ENCODE data around the gene CCDC51. TPM values are rescaled to one million over a fixed set of nuclear protein-coding genes. Genes with fewer than 3 reads are reported as not detected.

Gene CCDC51
- total and polyA plus RNA-seq, 2 donors (not counting 3 experiments of a cell fraction or from before 2014, with no cell fraction given) = 11.2 to 11.3 TPM

GRCh38 chr3:48422681-48423080, 17.2 kb downstream of the CCDC51 start:
- no peak for FAIRE-seq
- H3K4me1 ChIP-seq (ENCODE audit: control insufficient read depth, extremely low read depth, insufficient read depth, low read length) = no peaks in the 10 kb centered on the region
- CTCF ChIA-PET = interaction anchor here (1.1 to 2.9 kb wide), 5 partner anchors 11 to 22 kb away, joined by 3 to 39 read pairs (median 4); partner anchors contain the start of genes CCDC51 and TMA7
- intact Hi-C loops (cut with micrococcal nuclease) (no loop called here), dilution Hi-C loops (cut with MboI; ENCODE audit: extremely low pct_ligation_motif_present, low sequenced_read_pairs) (no loop called here)
- no peaks in the 10 kb centered on the region for H3K9me1 ChIP-seq (replicated peaks; ENCODE audit: control insufficient read depth, extremely low read depth, insufficient read depth, low read length)
- peaks cover 0 to 5% of the 10 kb centered on the region in 2 experiments for H3K36me3 ChIP-seq (ENCODE audit: control insufficient read depth in 2 of 2, extremely low read depth in 1 of 2, insufficient read depth in 2 of 2, low read length in 2 of 2)
- H3K27ac ChIP-seq (ENCODE audit: insufficient read depth, low read depth, low read length) = no peak overlapping the region
- H2AFZ ChIP-seq (ENCODE audit: low read depth, low read length) = no peak overlapping the region
- no peaks in the 10 kb centered on the region for H3K9me3 ChIP-seq (replicated peaks; ENCODE audit: control insufficient read depth, insufficient read depth, low read length)
- POLR2A ChIA-PET = no interaction called here
- DNase-seq (ENCODE audit: low read depth, low spot score) = no peak
- TF ChIP-seq POLR2A (IDR thresholded peaks at IDR 0.05; ENCODE audit: low read depth, low read length) (no peak), MAX (IDR thresholded peaks at IDR 0.05; ENCODE audit: insufficient read depth, insufficient read length) (no peak), POLR2AphosphoS5 (IDR thresholded peaks at IDR 0.05; ENCODE audit: insufficient read depth, low read depth, low read length) (no peak), MYC (IDR thresholded peaks at IDR 0.05; ENCODE audit: low read depth, low read length) (no peak), GATA2 (IDR thresholded peaks at IDR 0.05; ENCODE audit: insufficient read depth, insufficient read length, low read depth, low read length) (no peak), CTCF (IDR thresholded peaks at IDR 0.05; ENCODE audit: extremely low read depth in 1 of 2, insufficient read depth in 1 of 2, low read depth in 1 of 2, low read length in 2 of 2) (no peak), FOS (IDR thresholded peaks at IDR 0.05; ENCODE audit: borderline replicate concordance, insufficient read depth, low read length) (no peak), EZH2 (IDR thresholded peaks at IDR 0.05; ENCODE audit: borderline replicate concordance, low read depth, low read length, severe bottlenecking) (no peak), JUN (IDR thresholded peaks at IDR 0.05; ENCODE audit: borderline replicate concordance, insufficient read depth, insufficient read length, low read depth) (no peak)
- no peak overlapping the region for H3K9ac ChIP-seq (replicated peaks; ENCODE audit: extremely low read depth, insufficient read depth, low read length)
- no peaks in the 10 kb centered on the region for H4K20me1 ChIP-seq (replicated peaks; ENCODE audit: control insufficient read depth, extremely low read depth, insufficient read depth, low read length)
- no peak overlapping the region for H3K4me2 ChIP-seq (ENCODE audit: insufficient read depth, low read length)
- no peaks in the 10 kb centered on the region for H3K27me3 ChIP-seq (ENCODE audit: control insufficient read depth in 2 of 2, insufficient read depth in 2 of 2, low read length in 2 of 2)
- no TSS peak for BruUV-seq (replicated peaks)
- no peak overlapping the region for H3K4me3 ChIP-seq (replicated peaks in 1 of 3; ENCODE audit: insufficient read depth in 1 of 3, low read depth in 1 of 3, low read length in 3 of 3)
- H3K79me2 ChIP-seq (ENCODE audit: control insufficient read depth, insufficient read depth, low read length) = no peaks in the 10 kb centered on the region
